Keratinocyte (primary cell): ENCODE data around the gene C21orf58. TPM values are rescaled to one million over a fixed set of nuclear protein-coding genes. Genes with fewer than 3 reads are reported as not detected.
A peak's percentile ranks its signal among the peaks of the same experiment; 100 is the strongest.
"Not testable (repeated sequence)": the region's sequence is repeated elsewhere in the genome, so short reads cannot be mapped to it uniquely, and the experiment has no call there.

Experiments used
- DNase-seq: peaks from one replicate; pipeline ENCODE4 v3.0.0-alpha.2; 2011; ENCODE audit warnings: low read depth, missing footprints, low spot score
- FAIRE-seq: peaks from 2 replicates; lab custom pipeline; 2011; peaks lifted over from hg19 to GRCh38; lab: Jason Lieb, UNC
- H2AFZ ChIP-seq: 2 replicates; pipeline ENCODE4 v1.6.0; 2012; ENCODE audit warnings: low read length, control low read depth, inconsistent platforms; ENCODE audit not compliant: control insufficient read depth
- H3K27ac ChIP-seq: 2 replicates; pipeline ENCODE4 v1.5.1; 2011; ENCODE audit warnings: low read length; ENCODE audit not compliant: control insufficient read depth, insufficient read depth
- H3K27me3 ChIP-seq: 3 replicates; pipeline ENCODE4 v1.6.0; 2011; ENCODE audit warnings: low read length; ENCODE audit not compliant: control insufficient read depth, insufficient read depth; ENCODE audit errors: extremely low read depth
- H3K36me3 ChIP-seq, 2 experiments: 2 replicates in 1 of 2; 3 replicates in 1 of 2; pipeline ENCODE4 v1.5.1; 2011; ENCODE audit warnings: low read length in 2 of 2, mild to moderate bottlenecking in 1 of 2; ENCODE audit not compliant: control insufficient read depth in 2 of 2, insufficient read depth in 2 of 2; ENCODE audit errors: extremely low read depth in 1 of 2
- H3K4me1 ChIP-seq: 3 replicates; pipeline ENCODE4 v1.5.1; 2011; ENCODE audit warnings: low read length; ENCODE audit not compliant: control insufficient read depth, insufficient read depth; ENCODE audit errors: extremely low read depth
- H3K4me2 ChIP-seq: 3 replicates; pipeline ENCODE4 v1.6.0; 2011; ENCODE audit warnings: low read depth, low read length; ENCODE audit not compliant: control insufficient read depth, insufficient read depth; ENCODE audit errors: extremely low read depth
- H3K4me3 ChIP-seq, 3 experiments: fragments of 200-600 bp in 1 of 3; sonication (generic) in 1 of 3; 2 replicates in 2 of 3; 3 replicates in 1 of 3; pipeline ENCODE4 v1.5.1; 2011 to 2016; ENCODE audit warnings: low read length in 3 of 3, mild to moderate bottlenecking in 3 of 3, control low read depth in 2 of 3, inconsistent platforms in 1 of 3, low read depth in 1 of 3, mixed read lengths in 1 of 3, mixed run types in 1 of 3, moderate library complexity in 1 of 3; ENCODE audit not compliant: control insufficient read depth in 2 of 3, insufficient read depth in 2 of 3; ENCODE audit errors: extremely low read depth in 1 of 3
- H3K79me2 ChIP-seq: 2 replicates; pipeline ENCODE4 v1.6.0; 2012; ENCODE audit warnings: low read length; ENCODE audit not compliant: control insufficient read depth, insufficient read depth
- H3K9ac ChIP-seq: 3 replicates; pipeline ENCODE4 v1.6.0; 2011; ENCODE audit warnings: low read length; ENCODE audit not compliant: control insufficient read depth, insufficient read depth; ENCODE audit errors: extremely low read depth
- H3K9me1 ChIP-seq: 3 replicates; pipeline ENCODE4 v1.6.0; 2011; ENCODE audit warnings: low read length; ENCODE audit not compliant: control insufficient read depth, insufficient read depth; ENCODE audit errors: extremely low read depth
- H3K9me3 ChIP-seq: 2 replicates; pipeline ENCODE4 v1.5.1; 2012; ENCODE audit warnings: low read depth, low read length; ENCODE audit not compliant: control insufficient read depth
- H4K20me1 ChIP-seq: 3 replicates; pipeline ENCODE4 v1.6.0; 2011; ENCODE audit warnings: low read length; ENCODE audit not compliant: control insufficient read depth, insufficient read depth; ENCODE audit errors: extremely low read depth
- EZH2 ChIP-seq: IDR thresholded peaks from one replicate; pipeline ENCODE4 v1.6.1; 2012; ENCODE audit warnings: inconsistent platforms, mild to moderate bottlenecking, low read length, moderate library complexity
- dilution Hi-C: fragments of 300-500 bp; cut with MboI; formaldehyde crosslinking; loops from one replicate; pipeline ENCODE4 v1.7.0; 2020; ENCODE audit warnings: low sequenced_read_pairs; ENCODE audit not compliant: extremely low pct_ligation_motif_present
- polyA minus RNA-seq, 3 experiments: library from RNA; depleted of rRNA, polyadenylated mRNA; stranded (reverse); fragments of >200 nt; gene quantifications; 1 replicate in 1 of 3; 2 replicates in 1 of 3; 3 replicates in 1 of 3; pipeline ENCODE4 v1.2.3, GENCODE V29; 2011
- polyA plus RNA-seq, 5 experiments: library from polyadenylated mRNA; depleted of rRNA in 3 of 5; stranded (reverse) in 3 of 5; stranded (forward) in 1 of 5; unstranded in 1 of 5; fragments of >200 nt; gene quantifications; 1 replicate in 1 of 5; 2 replicates in 3 of 5; 3 replicates in 1 of 5; pipeline versions ENCODE4 v1.2.1 to v1.2.3, GENCODE V29; 2011 to 2012; ENCODE audit warnings: missing spikeins in 2 of 5, low read depth in 1 of 5, low replicate concordance in 1 of 5
- TF ChIP-seq, protein P1 (sequence below), 3 experiments: IDR thresholded peaks in 1 of 3; conservative IDR thresholded peaks in 1 of 3; optimal IDR thresholded peaks in 1 of 3; 2 replicates in 2 of 3; 3 replicates in 1 of 3; pipeline versions ENCODE3 to v1.5.1; 2011; ENCODE audit warnings: low read length in 3 of 3, mild to moderate bottlenecking in 3 of 3, moderate library complexity in 2 of 3, control low read depth in 1 of 3, inconsistent platforms in 1 of 3; ENCODE audit not compliant: insufficient read depth in 2 of 3; ENCODE audit errors: extremely low read depth in 1 of 3

C21orf58 gene
- polyA plus RNA-seq (0.50 to 1.4 TPM (median 1.2 TPM) in 3 replicates), polyA minus RNA-seq (1.1 to 2.2 TPM (median 1.8 TPM) in 3 replicates)
- 0.16 TPM for polyA plus RNA-seq (2011; ENCODE audit: low read depth)
- polyA plus RNA-seq (2011; cell fraction: cytosol; rRNA removed) = 0.35 and 0.65 TPM in 2 replicates
- 2.5 and 3.4 TPM in 2 replicates for polyA plus RNA-seq (2011; cell fraction: nucleus; rRNA removed)
- 0.55 and 1.5 TPM in 2 replicates for polyA plus RNA-seq (2012; ENCODE audit: low replicate concordance)
- polyA minus RNA-seq (2011; cell fraction: cytosol; rRNA and poly(A)+ RNA removed) = 1.3 TPM
- polyA minus RNA-seq (2011; cell fraction: nucleus; rRNA and poly(A)+ RNA removed) = 1.2 and 1.3 TPM in 2 replicates

DNA sequence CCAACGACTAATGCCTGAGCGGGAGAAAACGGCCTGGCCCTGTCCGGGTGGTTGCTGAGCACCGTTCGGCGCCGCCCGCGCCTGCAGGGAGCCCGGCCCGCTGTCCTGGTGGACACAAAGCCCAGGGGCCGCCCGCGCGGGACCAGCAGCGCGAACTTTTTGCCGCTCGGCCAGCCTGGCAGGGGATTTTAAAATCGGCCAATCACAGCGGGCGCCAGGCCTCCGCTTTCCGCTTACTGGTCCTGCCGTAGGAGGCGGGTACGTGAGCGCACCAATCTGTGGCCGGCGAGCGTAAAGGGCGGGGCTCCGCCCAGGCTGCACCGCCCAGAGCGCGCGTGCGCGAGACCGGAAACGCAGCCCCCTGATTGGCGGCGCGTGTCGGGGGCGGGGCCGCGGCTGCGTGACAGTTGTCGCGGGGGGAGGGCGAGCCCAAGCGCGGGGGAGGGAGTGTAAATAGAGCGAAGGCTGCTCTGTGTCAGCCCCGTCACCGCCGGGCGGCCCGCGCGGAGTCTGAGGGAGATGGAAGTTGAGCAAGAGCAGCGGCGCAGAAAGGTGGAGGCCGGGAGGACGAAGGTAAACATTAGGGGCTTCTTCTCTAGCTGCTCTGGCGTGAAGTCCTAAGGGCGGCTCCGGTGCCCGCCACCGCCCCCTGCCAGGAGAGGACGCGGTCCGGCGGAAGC lies at the start of gene C21orf58, which contains the start of gene PCNT:
Gene C21orf58 (minus strand): TSS at position 161 of the 680 bp plus-strand sequence. CDS start 1,132 bp downstream, outside the sequence.
Gene PCNT (plus strand): TSS at position 447 of the 680 bp plus-strand sequence. CDS start 73 bp downstream, at position 520.
- Histone ChIP-seq H3K4me2 (peak within 1 kb of the TSS; percentile 92), H3K27me3 (no peaks in the 10 kb centered on the region), H3K4me1 (peaks cover 23% of the 10 kb centered on the region), H3K79me2 (peaks cover 59% of the 10 kb centered on the region), H3K9ac (peak within 1 kb of the TSS; percentile 97), H3K9me3 (no peaks in the 10 kb centered on the region), H4K20me1 (no peaks in the 10 kb centered on the region), H3K9me1 (peaks cover 2% of the 10 kb centered on the region), H3K27ac (peak within 1 kb of the TSS; percentile 95), H3K36me3 (peaks cover 3 to 7% of the 10 kb centered on the region in 2 experiments), H3K4me3 (peak within 1 kb of the TSS; percentile 87 to 99 (median 90)), H2AFZ (peak within 1 kb of the TSS; percentile 63)
- FAIRE-seq (no peak), DNase-seq (peak; percentile 81)
- dilution Hi-C loops = no loop called here
- no peak for TF ChIP-seq EZH2
- TF ChIP-seq, protein P1, sequence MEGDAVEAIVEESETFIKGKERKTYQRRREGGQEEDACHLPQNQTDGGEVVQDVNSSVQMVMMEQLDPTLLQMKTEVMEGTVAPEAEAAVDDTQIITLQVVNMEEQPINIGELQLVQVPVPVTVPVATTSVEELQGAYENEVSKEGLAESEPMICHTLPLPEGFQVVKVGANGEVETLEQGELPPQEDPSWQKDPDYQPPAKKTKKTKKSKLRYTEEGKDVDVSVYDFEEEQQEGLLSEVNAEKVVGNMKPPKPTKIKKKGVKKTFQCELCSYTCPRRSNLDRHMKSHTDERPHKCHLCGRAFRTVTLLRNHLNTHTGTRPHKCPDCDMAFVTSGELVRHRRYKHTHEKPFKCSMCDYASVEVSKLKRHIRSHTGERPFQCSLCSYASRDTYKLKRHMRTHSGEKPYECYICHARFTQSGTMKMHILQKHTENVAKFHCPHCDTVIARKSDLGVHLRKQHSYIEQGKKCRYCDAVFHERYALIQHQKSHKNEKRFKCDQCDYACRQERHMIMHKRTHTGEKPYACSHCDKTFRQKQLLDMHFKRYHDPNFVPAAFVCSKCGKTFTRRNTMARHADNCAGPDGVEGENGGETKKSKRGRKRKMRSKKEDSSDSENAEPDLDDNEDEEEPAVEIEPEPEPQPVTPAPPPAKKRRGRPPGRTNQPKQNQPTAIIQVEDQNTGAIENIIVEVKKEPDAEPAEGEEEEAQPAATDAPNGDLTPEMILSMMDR (optimal IDR thresholded peaks at IDR 0.05 in 1 of 3, IDR thresholded peaks at IDR 0.05 in 1 of 3, conservative IDR thresholded peaks at IDR 0.05 in 1 of 3; ENCODE audit: extremely low read depth in 1 of 3, insufficient read depth in 2 of 3, low read length in 3 of 3) = no peak

DNA sequence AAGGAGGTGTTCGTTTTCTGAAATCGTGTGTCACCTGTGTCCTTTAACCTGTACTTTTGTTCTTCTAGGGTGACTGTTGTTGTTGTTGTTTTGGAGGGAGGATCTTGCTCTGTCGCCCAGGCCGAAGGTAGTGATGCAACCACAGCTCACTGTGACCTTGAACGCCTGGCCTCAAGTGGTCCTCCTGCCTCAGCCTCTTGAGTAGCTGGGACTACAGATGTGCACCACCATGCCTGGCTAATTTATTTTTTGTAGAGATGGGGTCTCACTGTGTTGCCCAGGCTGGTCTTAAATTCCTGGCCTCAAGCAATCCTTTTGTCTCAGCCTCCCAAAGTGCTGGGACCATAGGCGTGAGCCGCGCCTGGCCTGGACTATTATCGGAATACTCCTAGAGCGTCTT lies 49.3 kb upstream of the C21orf58 start:
- FAIRE-seq, H3K27me3 ChIP-seq, DNase-seq, H4K20me1 ChIP-seq, H3K4me1 ChIP-seq, H3K9me1 ChIP-seq, H3K27ac ChIP-seq, H3K9me3 ChIP-seq, H3K9ac ChIP-seq, H3K4me3 ChIP-seq, H2AFZ ChIP-seq, dilution Hi-C loops, H3K4me2 ChIP-seq: not testable (repeated sequence)
- H3K79me2 ChIP-seq = peaks cover 42% of the 10 kb centered on the region
- peaks cover 12 to 20% of the 10 kb centered on the region in 2 experiments for H3K36me3 ChIP-seq
